ENCODE results near the gene ABCA2.

ABCA2 gene

DNA sequence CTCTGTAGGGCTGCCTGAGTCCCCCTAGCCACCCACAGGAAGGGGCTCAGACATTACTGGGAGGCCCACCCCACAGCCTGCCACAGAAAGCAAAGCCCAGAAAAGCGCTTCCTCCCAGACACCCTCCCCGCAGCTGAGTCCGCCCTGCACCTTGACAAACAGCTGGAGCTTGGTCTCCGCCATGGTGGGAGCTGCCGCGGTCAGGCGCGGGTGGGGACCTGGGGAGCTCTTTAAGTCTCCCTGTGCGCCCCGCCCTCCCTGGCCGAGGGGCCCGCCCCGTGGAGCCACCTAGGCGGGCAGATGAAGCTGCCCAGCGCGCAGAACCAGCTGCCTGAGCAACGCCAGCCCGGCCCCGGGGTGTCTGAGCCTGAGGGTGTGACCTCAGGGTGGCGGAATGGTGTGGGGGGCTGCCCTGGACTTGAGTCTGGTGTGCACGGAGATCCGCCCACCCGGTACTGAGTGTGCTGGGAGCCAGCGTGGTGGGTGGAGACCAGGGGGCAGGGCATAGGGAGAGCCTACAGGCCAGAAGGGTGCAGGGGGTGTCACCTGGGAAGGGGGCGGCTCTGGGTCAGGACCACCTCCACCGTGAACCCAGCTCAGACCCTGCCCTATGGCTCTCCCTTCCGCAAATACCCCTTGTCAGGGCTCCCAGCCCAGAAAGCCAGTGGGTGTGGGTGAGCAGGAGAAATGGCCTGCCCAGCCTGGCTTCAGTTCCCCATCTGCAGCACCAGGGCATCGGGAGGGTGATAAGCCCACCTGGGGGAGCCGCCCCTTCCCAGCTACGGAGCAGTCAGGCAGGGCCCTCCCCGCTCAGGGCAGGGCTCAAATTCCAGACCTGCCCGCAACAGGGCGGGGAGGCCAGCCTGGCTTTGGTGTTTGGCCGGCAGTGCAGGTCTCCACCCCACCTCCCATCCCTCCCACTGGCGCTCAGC, 31.4 kb downstream of the ABCA2 start, which contains the start of gene CLIC3:
Gene CLIC3 (minus strand): TSS at position 208 of the 932 bp plus-strand sequence. CDS start 25 bp downstream, at position 183.
- Histone ChIP-seq H3K9ac (ENCODE audit: low read length) (peak within 1 kb of the TSS; percentile 19), H3K9me3 (ENCODE audit: insufficient read depth, low read depth, low read length) (no peaks in the 10 kb centered on the region), H2BK12ac (ENCODE audit: low read length) (peak within 1 kb of the TSS; percentile 85), H2BK120ac (ENCODE audit: insufficient read depth, low read length, poor library complexity) (peak within 1 kb of the TSS; percentile 80), H3K79me1 (ENCODE audit: low read length) (peaks cover 46% of the 10 kb centered on the region), H3K36me3 (ENCODE audit: control insufficient read depth in 1 of 2, insufficient read depth in 2 of 2, low read length in 2 of 2) (peaks cover 15 to 21% of the 10 kb centered on the region in 2 experiments), H3K18ac (ENCODE audit: low read length) (peak within 1 kb of the TSS; percentile 86), H2AK5ac (ENCODE audit: low read length) (peak within 1 kb of the TSS; percentile 96), H3K4ac (ENCODE audit: low read depth, low read length) (peak within 1 kb of the TSS; percentile 61), H3K27me3 (ENCODE audit: insufficient read depth, low read length) (no peaks in the 10 kb centered on the region), H4K12ac (ENCODE audit: low read depth, low read length) (peak within 1 kb of the TSS; percentile 80), H4K8ac (ENCODE audit: low read depth, low read length) (peak within 1 kb of the TSS; percentile 84), H3K27ac (ENCODE audit: low read depth, low read length) (peak within 1 kb of the TSS; percentile 63), H2BK5ac (ENCODE audit: low read depth, low read length, poor library complexity) (peak within 1 kb of the TSS; percentile 83), H3K14ac (ENCODE audit: low read length) (peak within 1 kb of the TSS; percentile 86), H3K4me1 (ENCODE audit: control insufficient read depth in 1 of 2, insufficient read depth in 2 of 2, low read length in 2 of 2) (peaks cover 44 to 60% of the 10 kb centered on the region in 2 experiments), H3K79me2 (ENCODE audit: control insufficient read depth, insufficient read depth, low read length, poor library complexity) (peaks cover 15% of the 10 kb centered on the region), H4K91ac (ENCODE audit: low read depth, low read length) (peak within 1 kb of the TSS; percentile 89), H3K4me2 (ENCODE audit: low read length) (peak within 1 kb of the TSS; percentile 57), H3K23ac (ENCODE audit: low read length) (no peak within 1 kb of the TSS), H2AFZ (ENCODE audit: insufficient read depth, low read length, poor library complexity) (peak within 1 kb of the TSS; percentile 56), H3K4me3 (ENCODE audit: low read depth, low read length) (peak within 1 kb of the TSS; percentile 17)
- DNase-seq = peak; percentile 87 to 92
- no CpG with 5 or more reads among the region's 35 CpGs for WGBS (ENCODE audit: extremely low coverage, insufficient coverage, insufficient read length)

DNA sequence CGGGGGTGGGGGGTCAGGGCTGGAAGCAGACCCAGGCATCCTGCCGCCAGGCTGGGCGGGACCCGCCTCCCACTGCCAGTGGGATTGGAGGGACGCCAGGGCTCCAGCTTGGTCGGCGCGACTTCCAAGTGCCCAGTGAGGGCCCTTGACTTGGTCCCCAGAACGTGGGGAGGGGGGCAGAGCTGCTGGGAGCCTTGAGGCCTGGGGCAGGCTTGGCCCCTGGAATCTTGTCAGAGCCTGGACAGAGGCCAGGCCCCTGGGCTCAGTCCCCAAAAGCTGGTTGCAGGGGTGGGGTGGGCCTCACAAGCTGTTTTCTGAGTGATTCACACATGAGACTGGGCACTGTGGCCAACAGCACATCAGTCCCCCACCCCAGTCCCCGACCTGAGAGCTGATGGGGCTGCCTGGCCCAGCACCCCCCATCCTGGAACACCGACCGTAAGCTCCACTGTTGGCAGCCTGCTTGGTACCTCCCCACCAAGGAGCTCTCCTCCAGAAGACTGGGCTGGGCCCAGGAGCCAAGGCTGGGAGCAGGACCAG, 32.2 kb downstream of the ABCA2 start:
- H4K12ac ChIP-seq (ENCODE audit: low read depth, low read length) = peak overlapping the region; percentile 80
- no CpG with 5 or more reads among the region's 12 CpGs for WGBS (ENCODE audit: extremely low coverage, insufficient coverage, insufficient read length)
- H3K4me2 ChIP-seq (ENCODE audit: low read length) = peak overlapping the region; percentile 57
- no peak for DNase-seq
- peaks cover 44 to 60% of the 10 kb centered on the region in 2 experiments for H3K4me1 ChIP-seq (ENCODE audit: control insufficient read depth in 1 of 2, insufficient read depth in 2 of 2, low read length in 2 of 2)
- peak overlapping the region; percentile 83 for H3K18ac ChIP-seq (ENCODE audit: low read length)
- H3K23ac ChIP-seq (ENCODE audit: low read length) = no peak overlapping the region
- peaks cover 15 to 21% of the 10 kb centered on the region in 2 experiments for H3K36me3 ChIP-seq (ENCODE audit: control insufficient read depth in 1 of 2, insufficient read depth in 2 of 2, low read length in 2 of 2)
- H2AFZ ChIP-seq (ENCODE audit: insufficient read depth, low read length, poor library complexity) = peak overlapping the region; percentile 30
- peaks cover 15% of the 10 kb centered on the region for H3K79me2 ChIP-seq (ENCODE audit: control insufficient read depth, insufficient read depth, low read length, poor library complexity)
- H2BK120ac ChIP-seq (ENCODE audit: insufficient read depth, low read length, poor library complexity) = peak overlapping the region; percentile 57
- peak overlapping the region; percentile 96 for H2AK5ac ChIP-seq (ENCODE audit: low read length)
- H3K14ac ChIP-seq (ENCODE audit: low read length) = peak overlapping the region; percentile 86
- no peaks in the 10 kb centered on the region for H3K9me3 ChIP-seq (ENCODE audit: insufficient read depth, low read depth, low read length)
- peak overlapping the region; percentile 84 for H4K8ac ChIP-seq (ENCODE audit: low read depth, low read length)
- peak overlapping the region; percentile 61 for H3K4ac ChIP-seq (ENCODE audit: low read depth, low read length)
- H3K27ac ChIP-seq (ENCODE audit: low read depth, low read length) = peak overlapping the region; percentile 63
- H3K4me3 ChIP-seq (ENCODE audit: low read depth, low read length) = no peak overlapping the region
- peaks cover 46% of the 10 kb centered on the region for H3K79me1 ChIP-seq (ENCODE audit: low read length)
- H3K27me3 ChIP-seq (ENCODE audit: insufficient read depth, low read length) = no peaks in the 10 kb centered on the region
- peak overlapping the region; percentile 79 for H2BK12ac ChIP-seq (ENCODE audit: low read length)
- H2BK5ac ChIP-seq (ENCODE audit: low read depth, low read length, poor library complexity) = peak overlapping the region; percentile 83
- peak overlapping the region; percentile 19 for H3K9ac ChIP-seq (ENCODE audit: low read length)
- H4K91ac ChIP-seq (ENCODE audit: low read depth, low read length) = peak overlapping the region; percentile 88

DNA sequence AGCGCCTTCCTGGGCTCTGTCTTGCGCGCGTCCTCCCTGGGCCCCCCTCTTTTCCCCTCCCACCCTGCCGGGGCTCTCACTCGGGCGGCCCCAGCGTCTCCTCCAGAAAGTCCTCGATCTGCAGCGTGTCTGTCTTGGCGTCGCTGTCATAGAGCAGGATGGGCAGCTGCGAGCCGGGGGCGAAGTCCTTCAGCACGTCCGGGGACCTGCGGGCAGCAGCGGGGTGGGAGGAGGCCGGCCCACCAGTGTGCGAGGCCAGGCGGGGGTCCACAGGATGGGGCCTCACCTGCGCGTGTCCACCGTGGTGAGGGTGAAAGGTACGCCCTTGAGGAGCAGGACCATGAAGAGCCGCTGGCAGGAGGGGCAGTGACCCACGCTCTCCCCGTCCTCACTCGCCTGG, 32.7 kb downstream of the ABCA2 start:
- Histone ChIP-seq H3K4me2 (ENCODE audit: low read length) (no peak overlapping the region), H2AK5ac (ENCODE audit: low read length) (peak overlapping the region; percentile 74), H3K27me3 (ENCODE audit: insufficient read depth, low read length) (no peaks in the 10 kb centered on the region), H3K79me2 (ENCODE audit: control insufficient read depth, insufficient read depth, low read length, poor library complexity) (peaks cover 15% of the 10 kb centered on the region), H3K27ac (ENCODE audit: low read depth, low read length) (no peak overlapping the region), H2BK12ac (ENCODE audit: low read length) (no peak overlapping the region), H4K91ac (ENCODE audit: low read depth, low read length) (no peak overlapping the region), H3K23ac (ENCODE audit: low read length) (no peak overlapping the region), H4K8ac (ENCODE audit: low read depth, low read length) (peak overlapping the region; percentile 40), H3K18ac (ENCODE audit: low read length) (peak overlapping the region; percentile 30), H3K4me1 (ENCODE audit: control insufficient read depth in 1 of 2, insufficient read depth in 2 of 2, low read length in 2 of 2) (peaks cover 43 to 57% of the 10 kb centered on the region in 2 experiments), H3K79me1 (ENCODE audit: low read length) (peaks cover 44% of the 10 kb centered on the region), H2AFZ (ENCODE audit: insufficient read depth, low read length, poor library complexity) (no peak overlapping the region), H3K9me3 (ENCODE audit: insufficient read depth, low read depth, low read length) (peaks cover 3% of the 10 kb centered on the region), H2BK120ac (ENCODE audit: insufficient read depth, low read length, poor library complexity) (peak overlapping the region; percentile 43), H3K4ac (ENCODE audit: low read depth, low read length) (no peak overlapping the region), H3K9ac (ENCODE audit: low read length) (no peak overlapping the region), H4K12ac (ENCODE audit: low read depth, low read length) (no peak overlapping the region), H3K36me3 (ENCODE audit: control insufficient read depth in 1 of 2, insufficient read depth in 2 of 2, low read length in 2 of 2) (peaks cover 15 to 21% of the 10 kb centered on the region in 2 experiments), H2BK5ac (ENCODE audit: low read depth, low read length, poor library complexity) (no peak overlapping the region), H3K14ac (ENCODE audit: low read length) (no peak overlapping the region), H3K4me3 (ENCODE audit: low read depth, low read length) (no peak overlapping the region)
- no peak for DNase-seq
- no CpG with 5 or more reads among the region's 30 CpGs for WGBS (ENCODE audit: extremely low coverage, insufficient coverage, insufficient read length)

DNA sequence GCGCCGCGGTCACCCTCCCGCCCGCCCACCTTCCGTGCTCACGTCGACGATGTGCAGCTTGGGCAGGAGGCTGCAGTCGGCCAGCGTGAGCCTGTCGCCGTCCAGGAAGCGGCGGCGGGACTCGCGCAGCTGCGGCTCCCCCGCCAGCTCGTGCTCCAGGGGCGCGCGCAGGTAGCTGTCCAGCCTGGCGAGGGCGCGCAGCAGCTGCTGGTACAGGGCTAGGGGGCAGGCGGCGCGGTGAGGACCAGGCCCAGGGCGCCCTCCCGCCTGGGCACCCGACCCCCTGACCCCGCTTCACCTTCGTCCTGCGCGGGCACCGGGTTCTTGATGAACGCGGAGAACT, 33.2 kb downstream of the ABCA2 start:
- Histone ChIP-seq H3K79me2 (ENCODE audit: control insufficient read depth, insufficient read depth, low read length, poor library complexity) (peaks cover 15% of the 10 kb centered on the region), H3K4me2 (ENCODE audit: low read length) (no peak overlapping the region), H2BK5ac (ENCODE audit: low read depth, low read length, poor library complexity) (no peak overlapping the region), H3K18ac (ENCODE audit: low read length) (no peak overlapping the region), H3K27ac (ENCODE audit: low read depth, low read length) (no peak overlapping the region), H3K14ac (ENCODE audit: low read length) (no peak overlapping the region), H3K4ac (ENCODE audit: low read depth, low read length) (no peak overlapping the region), H2AFZ (ENCODE audit: insufficient read depth, low read length, poor library complexity) (no peak overlapping the region), H3K27me3 (ENCODE audit: insufficient read depth, low read length) (no peaks in the 10 kb centered on the region), H4K12ac (ENCODE audit: low read depth, low read length) (no peak overlapping the region), H3K9me3 (ENCODE audit: insufficient read depth, low read depth, low read length) (peaks cover 3% of the 10 kb centered on the region), H3K36me3 (ENCODE audit: control insufficient read depth in 1 of 2, insufficient read depth in 2 of 2, low read length in 2 of 2) (peaks cover 15 to 21% of the 10 kb centered on the region in 2 experiments), H2BK120ac (ENCODE audit: insufficient read depth, low read length, poor library complexity) (no peak overlapping the region), H3K9ac (ENCODE audit: low read length) (no peak overlapping the region), H3K4me3 (ENCODE audit: low read depth, low read length) (no peak overlapping the region), H4K91ac (ENCODE audit: low read depth, low read length) (no peak overlapping the region), H2BK12ac (ENCODE audit: low read length) (no peak overlapping the region), H4K8ac (ENCODE audit: low read depth, low read length) (no peak overlapping the region), H3K23ac (ENCODE audit: low read length) (no peak overlapping the region), H3K4me1 (ENCODE audit: control insufficient read depth in 1 of 2, insufficient read depth in 2 of 2, low read length in 2 of 2) (peaks cover 40 to 54% of the 10 kb centered on the region in 2 experiments), H3K79me1 (ENCODE audit: low read length) (peaks cover 42% of the 10 kb centered on the region), H2AK5ac (ENCODE audit: low read length) (no peak overlapping the region)
- peak in 1 of 2 donors; percentile 48 for DNase-seq
- no CpG with 5 or more reads among the region's 40 CpGs for WGBS (ENCODE audit: extremely low coverage, insufficient coverage, insufficient read length)
